GM19324 (cell line): ENCODE results near the gene BET1.

Source experiments
- ATAC-seq: cut with Tn5 transposase; IDR thresholded peaks from one replicate; pipeline ENCODE4 v1.9.1; 2021; ENCODE audit warnings: mild to moderate bottlenecking, moderate library complexity; ENCODE audit not compliant: unreplicated experiment, low FRiP score

BET1 gene

DNA sequence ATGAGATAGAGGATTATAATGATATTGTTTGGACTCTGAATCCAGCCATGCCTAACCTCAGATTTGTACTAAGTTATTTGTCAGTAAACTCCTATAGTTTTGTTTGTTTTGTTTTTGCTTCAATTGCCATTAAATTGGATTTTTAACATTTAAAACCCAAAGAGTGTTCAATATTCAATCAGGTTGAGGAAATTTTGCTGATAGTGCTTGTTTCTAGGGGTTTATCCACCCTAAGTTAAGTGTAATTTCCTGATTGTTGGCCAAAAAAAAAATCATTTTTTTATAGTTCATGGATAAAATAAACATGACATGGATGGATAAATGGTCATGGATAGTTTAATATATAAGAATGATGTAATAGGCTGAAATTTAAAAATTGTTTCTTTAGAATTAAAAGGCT is 11.4 kb upstream of the BET1 start:
- ATAC-seq = no peak

DNA sequence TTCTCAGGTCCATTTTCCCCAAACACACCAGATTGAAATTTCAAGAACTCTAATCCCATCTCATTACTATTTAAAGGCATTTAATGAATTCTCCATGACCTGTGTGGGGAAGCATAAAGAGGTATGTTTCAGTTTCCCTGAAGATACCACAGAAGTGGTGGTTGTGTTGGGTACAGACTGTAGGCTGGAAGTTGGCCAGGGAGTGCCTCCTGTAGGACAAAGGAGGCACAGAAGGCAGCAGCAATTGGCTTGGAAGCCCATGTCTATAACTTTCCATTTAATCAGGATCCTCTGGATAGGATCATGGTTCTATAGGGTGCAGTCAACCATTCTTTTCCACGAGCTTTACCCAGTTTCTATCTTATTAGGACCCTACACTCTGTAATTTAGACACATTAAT is 8.6 kb upstream of the BET1 start:
- no peak for ATAC-seq

DNA sequence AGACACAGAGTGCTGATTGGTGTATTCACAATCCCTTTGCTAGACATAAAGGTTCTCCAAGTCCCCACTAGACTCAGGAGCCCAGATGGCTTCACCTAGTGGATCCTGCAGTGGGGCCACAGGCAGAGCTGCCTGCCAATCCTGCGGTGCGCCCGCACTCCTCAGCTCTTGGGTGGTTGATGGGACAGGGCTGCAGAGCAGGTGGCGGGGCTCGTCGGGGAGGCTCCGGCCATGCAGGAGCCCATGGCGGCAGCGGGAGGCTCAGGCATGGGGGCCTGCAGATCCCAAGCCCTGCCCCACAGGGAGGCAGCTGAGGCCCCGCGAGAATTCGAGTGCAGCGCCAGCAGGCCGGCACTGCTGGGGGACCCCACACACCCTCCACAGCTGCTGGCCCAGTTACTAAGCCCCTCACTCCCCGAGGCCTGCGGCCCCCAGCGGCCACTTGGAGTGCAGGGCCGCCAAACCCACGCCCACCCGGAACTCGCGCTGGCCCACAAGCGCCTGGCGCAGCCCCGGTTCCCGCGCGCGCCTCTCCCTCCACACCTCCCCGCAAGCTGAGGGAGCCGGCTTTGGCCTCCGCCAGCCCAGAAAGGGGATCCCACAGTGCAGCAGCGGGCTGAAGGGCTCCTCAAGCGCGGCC is 7.7 kb upstream of the BET1 start:
- ATAC-seq = no peak

DNA sequence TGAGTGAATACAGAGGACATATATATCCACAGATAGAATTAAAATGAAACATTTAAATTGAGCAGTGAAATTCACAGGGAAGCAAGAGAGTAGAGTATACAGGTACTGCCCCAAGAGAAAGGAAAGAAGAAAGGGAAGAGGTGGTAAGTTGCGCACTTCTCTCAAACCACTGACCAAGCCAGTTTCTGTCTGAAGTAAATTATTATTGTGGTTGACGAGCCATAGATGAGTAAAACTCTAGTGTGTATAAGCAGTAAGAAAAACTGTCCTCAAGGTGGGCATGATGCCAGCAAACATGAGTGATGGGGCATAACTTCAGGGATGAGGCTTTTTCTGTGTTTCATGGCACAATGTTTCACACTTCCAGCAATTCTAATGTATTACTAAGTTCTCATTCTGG is 4.4 kb upstream of the BET1 start:
- ATAC-seq = no peak

DNA sequence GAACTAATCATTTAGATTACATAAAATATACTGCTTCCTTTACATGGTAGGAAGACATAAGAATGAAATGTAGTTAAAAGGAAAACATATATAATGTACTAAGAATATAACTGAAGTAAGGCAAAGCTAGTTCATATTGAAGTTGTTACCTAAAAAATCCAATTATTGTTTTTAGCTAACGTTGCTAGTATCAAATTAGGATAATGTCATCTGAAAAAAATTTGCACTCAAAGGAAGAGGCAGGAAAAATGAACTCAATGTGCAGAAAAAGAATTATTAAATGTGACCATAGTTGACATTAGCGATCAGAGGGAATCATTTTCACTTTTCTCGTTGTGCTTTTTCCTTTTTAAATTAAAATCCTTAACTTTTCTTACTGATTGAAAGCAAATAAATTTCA is 1.6 kb upstream of the BET1 start:
- no peak for ATAC-seq

DNA sequence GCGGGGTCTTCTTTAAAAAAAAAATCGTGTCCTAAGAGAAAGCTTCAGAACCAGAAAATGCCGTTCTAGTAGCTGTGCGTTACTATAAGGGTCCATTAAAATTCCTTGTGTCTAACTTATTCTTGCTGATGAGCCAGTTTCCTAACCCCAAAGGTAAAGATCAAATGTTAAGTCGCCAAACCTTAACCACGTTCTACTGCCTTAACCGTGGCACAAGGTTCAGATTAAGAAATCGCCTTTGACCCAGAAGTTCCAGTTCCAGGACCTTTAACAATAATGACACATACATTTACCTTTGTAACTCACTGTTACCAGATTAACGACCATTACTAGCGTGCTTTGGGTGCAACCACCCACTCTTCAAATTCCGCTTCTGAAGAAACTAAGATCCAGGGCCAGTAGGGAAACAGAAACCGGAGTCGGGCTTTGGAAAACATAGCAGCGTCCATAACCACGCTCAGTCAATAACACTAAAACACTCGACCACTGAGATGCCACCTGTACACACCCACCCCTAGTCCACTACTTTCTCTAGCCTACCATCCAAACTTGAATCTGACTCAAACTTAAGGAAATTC is 620 bp downstream of the BET1 start:
- ATAC-seq = peak; percentile 20

DNA sequence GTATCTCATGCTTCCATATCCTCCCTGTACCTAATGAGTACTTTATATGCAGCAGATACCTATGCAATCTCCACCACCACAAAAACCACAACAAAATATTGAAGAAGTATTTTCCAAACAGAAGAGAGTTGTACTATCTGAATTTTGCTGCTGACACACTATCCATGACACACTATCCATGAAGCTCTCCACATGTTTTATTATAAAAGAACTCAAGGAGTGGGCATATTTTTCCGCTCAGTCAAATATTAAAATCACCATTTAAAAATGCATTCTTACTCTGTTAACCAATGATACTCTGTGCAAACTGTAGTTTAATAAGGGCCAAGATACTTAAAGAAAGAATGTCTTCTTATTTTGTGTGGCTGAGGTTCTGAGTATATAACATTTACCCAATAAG is 2.8 kb downstream of the BET1 start:
- no peak for ATAC-seq

DNA sequence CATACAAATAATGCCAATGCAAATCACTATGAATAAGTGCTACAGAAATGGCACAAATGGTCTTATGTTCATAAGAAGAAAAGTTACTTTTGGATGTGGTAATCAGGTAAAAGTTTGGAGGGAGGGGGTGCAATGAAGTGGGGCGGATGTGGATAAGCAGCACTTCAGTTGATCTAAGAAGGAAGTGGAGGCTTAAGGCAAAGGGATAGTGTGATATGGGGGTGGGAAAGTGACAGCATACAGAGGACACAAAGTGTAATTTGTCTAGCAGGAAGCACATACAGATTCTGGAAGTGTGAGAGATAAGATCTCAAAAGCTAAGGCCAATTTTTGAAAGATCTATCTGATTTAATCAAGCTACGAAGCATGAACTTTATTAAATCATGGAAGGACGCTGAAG is 6.3 kb downstream of the BET1 start:
- ATAC-seq = no peak

DNA sequence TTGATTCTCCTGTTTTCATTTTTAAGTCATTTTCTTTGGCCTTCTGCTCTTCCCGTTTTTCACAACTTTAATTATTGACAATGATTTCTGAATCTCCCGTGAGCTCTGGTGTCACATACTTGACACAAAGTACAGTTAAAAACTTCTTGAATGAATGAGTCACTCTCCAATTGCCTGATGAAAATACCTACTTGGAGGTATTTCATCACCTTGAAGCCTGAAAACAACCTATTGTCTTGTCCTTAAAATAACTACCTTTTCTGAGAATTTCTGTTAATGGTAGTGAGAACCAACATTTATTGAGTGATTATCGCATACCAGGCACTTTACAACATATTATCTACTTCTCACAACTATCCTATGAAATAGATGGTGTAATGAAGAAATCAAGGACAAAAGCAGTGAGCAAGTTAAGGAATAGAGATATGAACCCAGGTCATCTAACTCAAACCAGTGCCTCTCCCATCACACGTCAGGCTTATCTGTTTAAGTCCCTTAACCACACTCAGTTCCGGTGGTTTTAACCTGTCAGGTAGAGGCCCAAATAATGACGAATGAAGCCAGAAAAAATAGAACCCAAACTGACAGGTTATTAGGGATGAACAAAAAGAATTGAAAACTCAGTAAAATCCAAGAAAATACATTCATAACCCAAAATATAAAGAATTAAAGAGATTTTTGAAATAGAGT is 11.6 kb downstream of the BET1 start:
- no peak for ATAC-seq

DNA sequence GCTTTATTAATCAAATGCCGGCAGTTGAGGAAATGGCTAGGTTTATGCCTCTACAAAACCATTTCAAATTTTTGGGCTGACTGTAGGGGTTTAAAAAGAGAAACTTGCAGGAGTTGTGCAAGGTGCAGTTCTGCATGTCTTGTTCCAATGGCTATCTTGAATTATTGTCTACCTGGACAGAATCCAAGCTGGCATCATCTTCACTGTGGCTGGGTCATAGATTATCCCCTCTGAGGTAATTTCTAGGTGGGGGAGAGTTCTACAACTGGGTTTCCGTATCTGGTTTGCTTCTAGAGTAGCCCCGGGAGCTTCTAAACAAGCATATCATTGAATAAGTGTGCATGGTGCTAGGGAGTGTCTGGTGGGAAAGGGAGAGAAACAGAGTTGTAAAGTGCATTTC is 16.9 kb downstream of the BET1 start:
- no peak for ATAC-seq

DNA sequence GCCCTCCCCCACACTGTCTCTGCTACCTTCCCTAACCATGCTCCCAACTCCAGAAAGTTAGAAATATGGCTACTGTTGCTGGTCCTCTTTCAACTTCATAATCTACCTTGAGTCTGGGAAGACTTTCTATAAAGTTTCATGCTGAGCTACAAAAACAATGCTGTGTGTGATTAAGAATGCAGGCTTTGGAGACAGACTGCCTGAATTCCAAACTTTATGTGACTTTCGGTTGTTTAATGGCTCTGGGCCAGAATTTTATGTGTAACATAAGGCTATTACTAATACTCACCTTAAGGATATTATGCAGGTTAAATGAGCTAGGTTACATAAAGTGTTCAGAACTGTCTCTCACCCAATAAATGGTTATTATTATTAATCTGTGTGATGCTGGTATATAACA is 19.1 kb downstream of the BET1 start:
- ATAC-seq = no peak

DNA sequence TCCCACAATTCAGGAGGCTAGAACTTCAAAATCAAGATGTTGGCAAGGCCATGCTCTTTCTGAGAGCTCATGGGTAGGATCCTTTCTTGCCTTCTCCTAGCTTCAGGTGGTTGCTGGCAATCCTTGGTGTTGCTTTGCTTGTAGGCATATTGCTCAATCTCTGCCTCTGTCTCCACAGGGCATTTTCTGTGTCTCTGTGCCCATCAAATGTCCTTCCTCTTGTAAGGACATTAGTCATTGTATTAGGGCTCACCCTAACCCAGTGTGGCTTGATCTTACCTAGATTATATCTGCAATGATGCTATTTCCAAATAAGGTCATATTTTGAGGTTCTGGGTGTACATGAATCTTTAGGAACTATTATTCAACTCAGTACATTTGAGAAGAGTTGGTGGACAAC is 20.1 kb downstream of the BET1 start:
- ATAC-seq = no peak

DNA sequence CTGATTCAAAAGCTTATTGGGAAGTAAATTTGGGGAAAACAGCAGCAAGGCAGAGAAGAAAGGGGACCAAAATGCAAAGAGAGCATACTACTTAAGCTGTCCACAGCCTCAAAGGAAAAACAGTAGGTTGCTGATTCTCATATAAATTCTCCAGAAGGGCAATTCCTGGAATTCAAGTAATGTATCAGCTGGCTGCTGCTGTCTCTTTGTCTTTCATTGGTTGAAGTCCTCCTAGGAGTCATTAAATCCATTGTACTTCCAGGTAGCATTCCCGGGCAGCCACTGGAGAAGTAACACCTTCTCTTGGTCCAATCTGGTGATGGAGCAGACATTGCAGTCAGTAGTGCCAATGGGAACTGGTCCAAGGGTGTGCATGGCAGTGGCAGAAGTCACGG is 22.7 kb downstream of the BET1 start:
- ATAC-seq = no peak

DNA sequence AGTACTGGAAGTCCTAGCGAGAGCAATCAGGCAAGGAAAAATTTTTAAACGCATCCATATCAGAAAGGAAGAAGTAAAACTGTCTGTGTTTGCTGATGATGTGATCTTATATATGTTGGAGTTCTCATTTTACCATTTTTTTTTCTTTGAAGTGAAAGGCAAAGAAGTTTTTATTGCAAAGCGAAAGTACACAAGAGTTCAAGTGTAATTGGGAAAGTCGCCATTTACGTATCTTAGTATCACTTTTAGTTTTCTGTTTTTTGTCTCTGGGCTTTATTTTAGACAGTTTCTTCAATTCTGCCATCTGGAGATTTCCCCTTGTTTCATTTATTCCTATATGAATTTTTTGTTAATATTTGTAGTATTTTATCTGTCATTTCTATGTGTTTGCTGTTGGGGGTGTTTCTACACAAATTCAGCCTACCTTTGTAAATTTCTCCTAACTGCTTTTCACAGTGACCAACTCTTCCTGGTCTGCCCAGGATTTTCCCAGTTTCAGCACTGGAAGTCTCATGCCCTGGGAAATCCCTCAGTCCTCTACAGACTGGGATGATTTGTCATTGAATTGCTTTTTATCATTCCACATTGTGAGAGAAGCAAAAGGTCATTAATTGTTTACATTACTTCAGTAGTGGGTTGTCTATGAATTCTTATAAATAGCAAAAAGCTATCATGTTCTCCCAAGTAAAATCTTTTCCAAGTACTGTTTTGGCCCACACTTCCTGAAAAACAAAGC is 23.2 kb downstream of the BET1 start:
- no peak for ATAC-seq

DNA sequence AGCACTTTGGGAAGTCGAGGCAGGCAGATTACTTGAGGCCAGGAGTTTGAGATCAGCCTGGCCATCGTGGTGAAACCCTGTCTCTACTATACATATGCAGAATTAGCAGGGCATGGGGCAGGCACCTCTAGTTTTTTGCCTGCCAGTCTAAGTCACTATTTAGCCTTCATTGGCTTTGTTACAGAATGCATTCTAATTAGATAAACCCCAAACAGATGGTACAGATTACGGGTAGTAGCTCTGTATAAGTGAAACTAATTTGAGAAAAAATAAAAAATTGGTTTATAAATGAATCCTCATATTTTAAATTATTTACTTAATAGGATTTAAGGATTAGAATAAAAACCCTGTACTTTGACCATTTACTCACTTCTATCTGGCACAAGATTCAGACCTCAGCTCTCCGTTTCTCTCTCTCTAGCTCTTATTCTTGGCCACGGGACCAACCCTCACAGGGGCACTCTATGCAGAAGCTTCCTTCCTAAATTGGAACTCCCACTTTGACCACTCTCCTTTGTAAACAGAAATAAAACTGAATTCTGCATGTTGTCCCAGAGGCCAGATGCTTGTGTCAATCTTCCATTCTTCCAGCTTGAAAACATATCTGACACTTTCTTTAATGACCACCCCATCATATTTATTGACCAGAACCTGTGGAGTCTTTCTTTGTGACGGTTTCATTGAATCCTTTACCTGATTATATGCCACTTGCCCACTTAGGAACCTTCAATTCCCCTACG is 26.8 kb downstream of the BET1 start:
- ATAC-seq = no peak

DNA sequence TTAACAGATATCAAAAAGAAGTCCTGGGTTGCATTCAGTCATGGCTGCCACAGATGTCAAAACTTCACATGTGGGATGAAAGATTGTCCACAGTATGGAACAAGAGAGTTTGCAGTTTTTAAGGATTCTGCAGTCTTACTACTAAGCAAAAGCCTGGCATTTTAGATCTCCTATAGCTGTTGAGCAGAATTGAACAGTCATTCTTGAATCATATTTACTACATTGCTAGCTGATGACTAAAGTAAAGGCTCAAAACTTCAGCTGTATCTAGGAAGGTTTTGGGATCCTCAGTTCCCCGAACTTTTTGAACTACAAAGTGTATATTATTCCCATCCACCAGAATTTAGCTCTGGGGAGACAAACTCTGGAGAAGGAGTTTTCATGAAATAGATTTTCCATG is 31.0 kb downstream of the BET1 start:
- no peak for ATAC-seq

DNA sequence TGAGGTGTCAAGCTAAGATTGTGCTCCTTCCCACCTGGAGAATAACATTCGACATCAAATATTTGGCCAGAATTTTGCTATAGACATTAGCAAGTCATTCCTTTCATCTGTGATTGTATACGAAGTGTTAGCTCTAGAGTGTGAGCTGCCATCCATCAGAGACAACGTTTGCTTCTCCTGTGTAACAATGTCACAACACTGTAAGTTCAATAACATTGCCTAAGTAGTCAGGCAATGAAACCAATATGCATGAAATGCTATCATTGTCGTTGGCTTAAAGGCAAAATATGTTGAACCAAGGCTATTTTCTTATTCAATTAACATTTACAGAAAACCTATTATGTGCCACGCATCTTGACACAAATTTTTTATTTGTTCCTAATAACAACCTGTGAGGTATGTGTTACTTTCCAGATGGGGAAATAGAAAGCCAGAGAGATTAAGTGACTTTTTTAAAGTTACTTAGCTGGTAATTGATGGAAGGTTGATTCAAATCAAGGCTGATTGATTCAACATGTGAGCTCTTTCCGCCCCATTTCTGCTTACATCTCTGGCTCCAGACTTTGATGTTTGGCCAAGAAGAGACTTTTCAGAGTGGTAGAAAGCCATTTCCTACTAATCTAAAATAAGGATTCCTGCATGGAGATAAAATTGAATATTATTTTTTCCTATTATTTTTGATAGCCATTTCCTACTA is 32.0 kb downstream of the BET1 start:
- ATAC-seq = no peak

DNA sequence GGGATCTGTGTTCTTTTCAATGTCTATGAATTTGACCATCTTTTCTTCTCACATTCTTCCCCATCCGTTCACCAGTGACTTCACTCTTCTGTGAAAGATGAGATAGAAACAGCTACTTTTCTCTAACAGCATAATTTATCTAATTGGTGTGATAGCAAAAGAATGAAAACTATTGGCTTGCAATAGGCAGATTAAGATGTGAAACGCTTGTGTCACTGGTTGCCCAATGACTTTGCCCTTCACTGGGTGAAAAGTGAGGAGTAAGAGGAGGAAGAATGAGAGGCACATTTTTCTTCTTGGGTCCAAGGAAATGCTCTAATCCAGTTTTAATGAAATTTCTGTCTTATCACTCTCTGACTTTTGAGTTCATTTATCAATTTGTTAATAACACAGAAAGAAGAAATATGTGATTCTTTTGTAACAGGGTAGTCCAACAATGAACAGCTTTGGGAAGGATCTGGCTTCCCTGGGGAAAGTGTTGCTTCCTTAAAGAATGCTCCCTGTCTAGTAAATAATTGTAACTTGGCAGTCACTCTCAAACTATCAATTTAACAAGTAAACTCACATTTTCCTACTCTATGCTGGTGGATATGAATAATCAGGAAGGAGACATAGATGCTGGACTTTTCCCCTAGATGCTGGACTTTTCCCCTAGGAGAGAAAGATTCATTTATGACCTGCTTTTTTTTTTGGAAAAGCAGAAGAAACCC is 35.1 kb downstream of the BET1 start:
- ATAC-seq = no peak

DNA sequence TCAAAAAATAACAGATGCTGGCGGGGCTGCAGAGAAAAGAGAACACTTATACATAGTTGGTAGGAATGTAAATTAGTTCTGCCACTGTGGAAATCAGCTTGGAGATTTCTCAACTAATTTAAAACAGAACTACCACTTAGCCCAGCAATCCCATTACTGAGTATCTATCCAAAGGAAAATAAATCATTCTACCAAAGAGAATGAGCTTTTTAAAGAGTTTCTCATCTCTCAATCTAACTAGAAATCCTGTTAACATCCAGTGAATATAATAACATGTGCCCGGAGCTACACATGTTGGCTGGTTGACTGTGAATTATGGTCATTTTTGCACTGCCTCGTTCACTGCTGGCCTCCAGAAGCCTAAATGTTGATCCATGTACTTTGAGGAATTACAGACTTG is 39.3 kb downstream of the BET1 start:
- no peak for ATAC-seq

DNA sequence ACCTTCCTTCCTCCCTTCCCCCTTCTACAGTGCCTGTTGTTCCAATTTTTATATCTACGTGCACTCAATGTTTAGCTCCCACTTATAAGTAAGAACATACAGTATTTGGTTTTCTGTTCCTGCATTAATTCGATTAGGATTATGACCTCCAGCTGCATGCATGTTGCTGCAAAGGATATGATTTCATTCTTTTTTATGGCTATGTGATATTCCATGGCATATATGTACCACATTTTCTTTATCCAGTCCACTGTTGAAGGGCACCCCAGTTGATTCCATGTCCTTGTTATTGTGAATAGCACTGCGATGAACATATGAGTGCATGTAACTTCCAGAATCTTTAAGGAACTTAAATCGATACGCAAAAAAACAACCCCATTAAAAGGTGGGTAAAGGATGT is 39.9 kb downstream of the BET1 start:
- ATAC-seq = no peak
